Endothelial cell of umbilical vein (primary cell): ENCODE results near the gene SYT6.

Source experiments
- EZH2 ChIP-seq: IDR thresholded peaks from 2 replicates; pipeline ENCODE4 v1.6.1; 2012; ENCODE audit warnings: borderline replicate concordance, low read depth, mild to moderate bottlenecking, moderate library complexity, low read length, inconsistent platforms; ENCODE audit not compliant: severe bottlenecking
- JUN ChIP-seq: IDR thresholded peaks from 2 replicates; pipeline ENCODE4 v1.6.1; 2011; ENCODE audit warnings: borderline replicate concordance, low read depth; ENCODE audit not compliant: insufficient read length, insufficient read depth
- POLR2AphosphoS5 ChIP-seq: IDR thresholded peaks from 2 replicates; pipeline ENCODE4 v1.6.1; 2012; ENCODE audit warnings: low read depth, mild to moderate bottlenecking, control low read depth, low read length, moderate library complexity; ENCODE audit not compliant: insufficient read depth
- TF ChIP-seq, protein P1 (sequence below), 2 donors: IDR thresholded peaks; 1 replicate in 1 of 2; 2 replicates in 1 of 2; pipeline ENCODE4 v1.5.1; 2011; ENCODE audit warnings: low read length in 2 of 2, mild to moderate bottlenecking in 2 of 2, moderate library complexity in 2 of 2, control low read depth in 1 of 2, inconsistent platforms in 1 of 2, low read depth in 1 of 2; ENCODE audit not compliant: insufficient read depth in 1 of 2; ENCODE audit errors: extremely low read depth in 1 of 2

DNA sequence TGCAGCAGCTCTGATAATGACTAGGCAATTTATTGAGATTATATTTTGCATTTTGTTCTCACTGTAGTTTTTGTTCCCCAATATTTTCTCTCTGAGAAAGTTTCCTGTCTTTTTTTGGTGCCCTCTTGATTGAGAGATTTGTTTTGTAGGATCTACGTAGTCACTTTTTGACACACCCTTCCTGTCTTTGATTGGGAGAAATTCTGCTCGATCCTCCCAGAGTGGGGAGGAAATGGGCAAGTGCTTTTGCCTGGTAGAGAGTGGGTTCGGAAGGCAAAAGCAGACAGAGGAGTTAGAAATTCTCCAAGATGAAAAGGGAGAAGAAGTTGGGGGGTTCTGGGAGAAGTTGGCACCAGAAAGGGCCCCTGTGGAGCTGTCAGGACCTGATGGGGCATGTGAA lies 42.1 kb upstream of the SYT6 start:
- TF ChIP-seq, protein P1, sequence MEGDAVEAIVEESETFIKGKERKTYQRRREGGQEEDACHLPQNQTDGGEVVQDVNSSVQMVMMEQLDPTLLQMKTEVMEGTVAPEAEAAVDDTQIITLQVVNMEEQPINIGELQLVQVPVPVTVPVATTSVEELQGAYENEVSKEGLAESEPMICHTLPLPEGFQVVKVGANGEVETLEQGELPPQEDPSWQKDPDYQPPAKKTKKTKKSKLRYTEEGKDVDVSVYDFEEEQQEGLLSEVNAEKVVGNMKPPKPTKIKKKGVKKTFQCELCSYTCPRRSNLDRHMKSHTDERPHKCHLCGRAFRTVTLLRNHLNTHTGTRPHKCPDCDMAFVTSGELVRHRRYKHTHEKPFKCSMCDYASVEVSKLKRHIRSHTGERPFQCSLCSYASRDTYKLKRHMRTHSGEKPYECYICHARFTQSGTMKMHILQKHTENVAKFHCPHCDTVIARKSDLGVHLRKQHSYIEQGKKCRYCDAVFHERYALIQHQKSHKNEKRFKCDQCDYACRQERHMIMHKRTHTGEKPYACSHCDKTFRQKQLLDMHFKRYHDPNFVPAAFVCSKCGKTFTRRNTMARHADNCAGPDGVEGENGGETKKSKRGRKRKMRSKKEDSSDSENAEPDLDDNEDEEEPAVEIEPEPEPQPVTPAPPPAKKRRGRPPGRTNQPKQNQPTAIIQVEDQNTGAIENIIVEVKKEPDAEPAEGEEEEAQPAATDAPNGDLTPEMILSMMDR (IDR thresholded peaks at IDR 0.05; ENCODE audit: extremely low read depth in 1 of 2, insufficient read depth in 1 of 2, low read depth in 1 of 2, low read length in 2 of 2): no peak
- TF ChIP-seq POLR2AphosphoS5 (no peak), EZH2 (no peak), JUN (no peak)
